GM10248 (cell line): ENCODE measurements around the gene MEDAG.

Experiments used
- CTCF ChIA-PET: fragments of 300-600 bp; sonication (Branson Sonifier 250); formaldehyde crosslinking; extraction: SDS; loops from one replicate; lab custom pipeline; 2021; ENCODE audit warnings: antibody characterized with exemption; lab: Yijun Ruan, JAX
- POLR2A ChIA-PET: fragments of 350-650 bp; sonication (Branson Sonifier 250); formaldehyde crosslinking; extraction: SDS; loops from one replicate; lab custom pipeline; 2020; ENCODE audit warnings: antibody characterized with exemption; lab: Yijun Ruan, JAX
- DNase-seq: peaks from one replicate; pipeline ENCODE4 v3.0.0; 2012; ENCODE audit errors: extremely low spot score
- TF ChIP-seq, protein P1 (sequence below): IDR thresholded peaks from 2 replicates; pipeline ENCODE4 v1.5.1; 2012; ENCODE audit warnings: mild to moderate bottlenecking, low read depth; ENCODE audit errors: extremely low read depth, missing control alignments, control extremely low read depth

Gene MEDAG

DNA sequence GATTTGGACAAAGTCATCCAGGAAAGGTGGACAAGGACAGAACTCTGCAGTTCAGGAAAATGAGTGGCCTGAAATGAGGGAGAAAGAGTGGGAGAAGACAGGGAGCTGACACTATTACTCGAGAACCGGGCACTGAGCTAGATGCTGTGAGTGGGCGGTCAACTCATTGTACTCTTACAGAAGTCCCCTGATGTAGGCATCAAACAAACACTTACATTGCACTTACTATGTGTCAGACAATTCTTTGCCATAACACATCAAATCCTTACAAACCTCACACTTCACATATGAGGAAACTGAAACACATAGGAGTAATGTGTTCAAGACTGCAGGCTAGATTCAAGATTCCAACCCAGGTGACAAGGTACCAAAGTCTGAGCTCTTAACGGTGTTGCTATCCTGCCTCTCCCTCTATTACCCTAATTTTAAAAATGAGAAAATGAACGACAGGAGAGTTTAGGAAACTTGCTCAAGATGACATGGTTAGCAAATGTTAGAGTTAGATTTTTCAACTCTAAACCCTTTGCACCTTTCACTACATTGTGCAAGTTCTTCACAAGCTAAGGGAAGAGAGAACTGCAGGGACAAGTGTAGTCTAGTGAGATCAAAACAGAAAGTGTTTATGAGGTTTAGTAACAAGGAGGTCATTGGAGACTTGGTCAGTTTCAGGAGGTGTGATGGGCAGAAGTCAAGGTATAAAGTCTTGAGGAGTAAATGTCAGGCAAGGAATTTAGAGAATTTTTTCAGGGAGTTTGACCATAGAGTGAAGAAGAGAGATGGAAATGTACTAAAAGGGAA, 4.9 kb upstream of the MEDAG start:
- no peak for DNase-seq
- CTCF ChIA-PET = interaction anchor here (1.0 to 1.8 kb wide), 4 partner anchors 8 to 76 kb away, joined by 3 to 4 read pairs (median 3); no protein-coding TSS in a partner anchor
- TF ChIP-seq, protein P1, sequence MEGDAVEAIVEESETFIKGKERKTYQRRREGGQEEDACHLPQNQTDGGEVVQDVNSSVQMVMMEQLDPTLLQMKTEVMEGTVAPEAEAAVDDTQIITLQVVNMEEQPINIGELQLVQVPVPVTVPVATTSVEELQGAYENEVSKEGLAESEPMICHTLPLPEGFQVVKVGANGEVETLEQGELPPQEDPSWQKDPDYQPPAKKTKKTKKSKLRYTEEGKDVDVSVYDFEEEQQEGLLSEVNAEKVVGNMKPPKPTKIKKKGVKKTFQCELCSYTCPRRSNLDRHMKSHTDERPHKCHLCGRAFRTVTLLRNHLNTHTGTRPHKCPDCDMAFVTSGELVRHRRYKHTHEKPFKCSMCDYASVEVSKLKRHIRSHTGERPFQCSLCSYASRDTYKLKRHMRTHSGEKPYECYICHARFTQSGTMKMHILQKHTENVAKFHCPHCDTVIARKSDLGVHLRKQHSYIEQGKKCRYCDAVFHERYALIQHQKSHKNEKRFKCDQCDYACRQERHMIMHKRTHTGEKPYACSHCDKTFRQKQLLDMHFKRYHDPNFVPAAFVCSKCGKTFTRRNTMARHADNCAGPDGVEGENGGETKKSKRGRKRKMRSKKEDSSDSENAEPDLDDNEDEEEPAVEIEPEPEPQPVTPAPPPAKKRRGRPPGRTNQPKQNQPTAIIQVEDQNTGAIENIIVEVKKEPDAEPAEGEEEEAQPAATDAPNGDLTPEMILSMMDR = no peak
- POLR2A ChIA-PET = no interaction called here

GRCh38 chr13:30904043-30904442, 2.0 kb upstream of the MEDAG start:
- ChIA-PET CTCF (interaction anchor here (1.2 kb wide), 1 partner anchor 19 kb away, joined by 3 read pairs; no protein-coding TSS in a partner anchor), POLR2A (no interaction called here)
- TF ChIP-seq, protein P1 = no peak
- DNase-seq = no peak

GRCh38 chr13:30906411-30907051, 460 bp downstream of the MEDAG start:
- CTCF ChIA-PET = no interaction called here
- no peak for DNase-seq
- TF ChIP-seq, protein P1 = no peak
- POLR2A ChIA-PET = no interaction called here

DNA sequence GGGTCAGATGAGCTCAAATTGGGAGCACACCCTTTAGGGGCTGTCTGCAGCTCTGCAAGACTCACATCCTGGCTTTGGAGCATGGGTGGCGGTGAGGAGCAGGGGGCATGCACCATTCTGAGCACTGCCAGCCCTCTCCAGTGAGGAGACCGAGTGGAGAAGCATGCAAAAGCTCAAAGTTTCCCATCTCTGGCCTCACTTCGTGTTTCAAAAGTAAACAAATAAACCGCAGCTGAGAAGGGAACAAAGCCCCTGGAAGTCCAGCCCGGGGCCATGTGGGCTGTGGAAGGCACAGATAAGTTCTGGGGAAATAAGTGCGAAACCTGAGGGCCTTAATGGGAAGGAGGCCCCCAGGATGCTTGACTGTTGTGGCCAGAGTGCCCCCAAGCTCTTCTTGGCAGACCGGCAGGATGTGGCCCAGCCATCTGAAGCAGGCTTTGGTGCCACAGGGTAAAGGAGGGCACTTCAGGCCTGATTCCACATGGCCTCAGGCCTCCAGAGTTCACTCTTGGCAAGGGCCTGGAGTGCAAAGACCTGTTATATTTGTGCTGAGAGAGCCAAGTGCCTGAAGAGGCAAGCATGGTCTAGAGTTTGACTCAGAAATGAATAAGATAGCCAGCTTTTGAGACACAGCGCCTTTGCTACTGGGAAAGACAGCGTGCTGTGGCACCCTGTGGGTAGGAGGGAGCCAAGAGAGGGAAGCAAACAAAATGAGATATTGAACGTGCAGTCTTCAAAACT, 1.2 kb downstream of the MEDAG start:
- no peak for DNase-seq
- ChIA-PET CTCF (no interaction called here), POLR2A (no interaction called here)
- TF ChIP-seq, protein P1 = no peak

DNA sequence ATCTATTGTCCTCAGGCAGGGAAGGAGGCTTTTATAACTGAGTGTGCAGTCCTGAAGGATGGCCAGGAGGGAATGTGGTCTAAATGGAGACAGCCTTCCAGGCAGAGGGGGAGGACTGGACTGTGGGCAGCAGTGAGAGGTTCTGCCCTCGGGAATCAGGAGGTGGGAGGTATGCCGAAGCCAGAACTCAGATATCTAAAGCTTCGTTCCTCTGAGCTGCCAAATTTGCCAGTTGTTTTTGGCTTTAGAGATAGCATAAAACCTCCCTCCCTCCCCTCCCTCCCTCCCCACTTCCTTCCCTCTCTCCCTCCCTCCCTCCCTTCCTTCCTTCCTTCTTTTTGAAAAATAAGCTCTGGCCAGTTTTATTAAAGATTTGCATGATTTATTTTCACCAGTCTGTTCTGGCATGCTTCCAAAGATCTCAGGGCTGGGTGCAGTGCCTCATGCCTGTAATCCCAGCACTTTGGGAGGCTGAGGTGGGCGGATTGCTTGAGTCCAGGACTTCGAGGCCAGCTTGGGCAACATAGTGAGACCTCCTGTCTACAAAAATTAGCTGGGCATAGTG, 2.4 kb downstream of the MEDAG start:
- DNase-seq = no peak
- TF ChIP-seq, protein P1 = no peak
- ChIA-PET CTCF (no interaction called here), POLR2A (interaction anchor here (0.6 kb wide), 1 partner anchor 41 kb away, joined by 5 read pairs; no protein-coding TSS in a partner anchor)

- CTCF ChIA-PET = interaction anchor here (1.2 to 1.8 kb wide), 2 partner anchors 45 to 68 kb away, joined by 3 read pairs; no protein-coding TSS in a partner anchor
- TF ChIP-seq, protein P1 = no peak
- POLR2A ChIA-PET = no interaction called here
- no peak for DNase-seq
Observed at GRCh38 chr13:30910676-30911075, 4.6 kb downstream of the MEDAG start.
